Stimulated activated CD4-positive, alpha-beta T cell treated with anti-CD3 and anti-CD28 coated beads, Interleukin-1b, Interleukin-23, amount 100 ng/mL, for 24 hours (primary cell): ENCODE measurements around the gene JOSD1.
"Not testable (repeated sequence)": the region's sequence is repeated elsewhere in the genome, so short reads cannot be mapped to it uniquely, and the experiment has no call there.

Experiments used
- DNase-seq, 4 experiments: peaks; one replicate each; pipeline ENCODE4 v3.0.0-alpha.2; 2020; ENCODE audit warnings: low read depth in 4 of 4, low spot score in 1 of 4

JOSD1 gene

DNA sequence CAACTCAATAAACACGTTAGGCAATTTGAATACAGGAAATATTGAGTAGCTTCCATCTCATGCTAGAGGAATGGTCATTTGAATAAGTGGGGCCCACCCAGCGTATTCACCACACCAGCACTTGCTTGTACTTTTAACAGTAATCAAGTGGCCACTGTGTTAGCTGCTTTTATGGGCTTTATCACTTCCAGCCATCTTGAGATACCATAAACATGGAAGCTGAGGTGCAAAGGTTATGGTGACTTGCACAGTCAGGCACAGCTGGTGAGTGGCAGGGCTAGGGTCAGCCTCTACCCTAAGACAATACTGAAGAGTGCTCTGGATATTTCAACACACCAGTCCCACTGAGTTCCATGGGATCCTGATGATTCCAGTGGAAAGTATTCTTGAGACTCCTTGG lies 6.7 kb downstream of the JOSD1 start:
- DNase-seq = no peak

GRCh38 chr22:38689651-38690050 lies 11.1 kb downstream of the JOSD1 start:
- DNase-seq = no peak

GRCh38 chr22:38685761-38686160 lies 15.0 kb downstream of the JOSD1 start:
- DNase-seq = no peak

DNA sequence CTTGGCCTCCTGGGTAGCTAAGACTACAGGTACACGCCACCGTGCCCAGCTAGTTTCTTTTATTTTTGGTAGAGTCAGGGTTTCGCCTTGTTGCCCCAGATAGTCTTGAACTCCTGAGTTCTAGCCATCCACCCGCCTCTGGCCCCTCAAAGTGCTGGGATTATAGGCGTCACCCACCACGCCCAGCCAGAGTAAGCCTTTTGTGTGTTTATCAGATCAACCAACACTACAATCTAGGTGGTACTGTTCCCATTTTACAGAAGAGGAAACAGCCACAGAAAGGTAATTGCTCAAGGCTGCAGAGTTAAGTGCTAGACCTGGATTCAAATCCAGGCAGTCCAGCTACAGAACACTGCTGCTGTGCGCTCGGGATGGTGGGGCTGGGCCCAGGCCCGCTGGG lies 15.8 kb downstream of the JOSD1 start:
- DNase-seq = no peak

- DNase-seq = peak; percentile 58 to 82 (median 70)
Measured at GRCh38 chr22:38681582-38682335, 19.0 kb downstream of the JOSD1 start, which contains the start of gene TOMM22. TOMM22 (plus strand) TSS chr22:38681957; CDS start chr22:38681979, 22 bp downstream.

GRCh38 chr22:38675833-38676232 lies 24.9 kb downstream of the JOSD1 start:
- no peak for DNase-seq

- DNase-seq = no peak
Measured at GRCh38 chr22:38674888-38675287, 25.9 kb downstream of the JOSD1 start.

DNA sequence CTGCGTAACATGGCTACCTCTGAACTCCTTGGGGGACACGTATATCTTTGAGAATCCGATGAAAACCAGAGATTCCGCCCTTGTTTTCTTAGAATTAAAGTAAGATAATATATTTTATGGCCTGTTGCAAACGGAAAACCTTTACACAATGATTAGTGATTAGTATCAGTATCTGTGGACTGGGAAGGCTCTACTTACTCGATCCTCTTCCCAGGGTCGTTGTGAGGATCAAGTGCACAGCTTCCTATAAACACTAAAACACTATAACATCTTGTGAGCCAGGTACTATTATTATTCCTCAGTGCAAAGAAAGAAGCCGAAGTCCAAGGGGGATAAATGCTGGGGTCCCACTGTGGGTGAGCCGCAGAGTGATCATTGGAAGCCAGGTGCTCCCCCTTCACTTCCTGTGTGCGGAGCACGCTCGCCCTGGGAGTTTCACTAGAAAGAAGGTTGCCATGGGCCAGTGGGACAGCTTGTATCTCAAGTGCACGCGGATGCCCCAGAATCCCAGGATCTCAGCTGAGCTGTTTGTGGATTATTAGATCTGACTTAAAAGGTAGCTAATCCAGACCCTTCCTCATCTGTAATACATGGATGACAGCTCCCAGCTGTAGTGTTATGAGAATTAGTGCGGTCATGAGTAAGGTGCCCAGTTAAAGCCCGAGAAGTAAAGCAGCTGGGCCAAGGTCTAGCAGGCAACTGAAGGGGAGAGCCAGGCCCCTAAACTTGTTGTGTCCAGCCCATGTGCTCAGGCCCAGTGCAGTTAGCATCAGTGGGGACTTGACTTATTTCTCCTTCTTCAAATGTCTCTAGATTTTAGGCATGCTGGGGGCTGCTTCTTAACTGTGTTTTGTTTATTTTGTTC lies 43.5 kb downstream of the JOSD1 start:
- peak in 2 of 4 experiments; percentile 10 to 20 for DNase-seq

DNA sequence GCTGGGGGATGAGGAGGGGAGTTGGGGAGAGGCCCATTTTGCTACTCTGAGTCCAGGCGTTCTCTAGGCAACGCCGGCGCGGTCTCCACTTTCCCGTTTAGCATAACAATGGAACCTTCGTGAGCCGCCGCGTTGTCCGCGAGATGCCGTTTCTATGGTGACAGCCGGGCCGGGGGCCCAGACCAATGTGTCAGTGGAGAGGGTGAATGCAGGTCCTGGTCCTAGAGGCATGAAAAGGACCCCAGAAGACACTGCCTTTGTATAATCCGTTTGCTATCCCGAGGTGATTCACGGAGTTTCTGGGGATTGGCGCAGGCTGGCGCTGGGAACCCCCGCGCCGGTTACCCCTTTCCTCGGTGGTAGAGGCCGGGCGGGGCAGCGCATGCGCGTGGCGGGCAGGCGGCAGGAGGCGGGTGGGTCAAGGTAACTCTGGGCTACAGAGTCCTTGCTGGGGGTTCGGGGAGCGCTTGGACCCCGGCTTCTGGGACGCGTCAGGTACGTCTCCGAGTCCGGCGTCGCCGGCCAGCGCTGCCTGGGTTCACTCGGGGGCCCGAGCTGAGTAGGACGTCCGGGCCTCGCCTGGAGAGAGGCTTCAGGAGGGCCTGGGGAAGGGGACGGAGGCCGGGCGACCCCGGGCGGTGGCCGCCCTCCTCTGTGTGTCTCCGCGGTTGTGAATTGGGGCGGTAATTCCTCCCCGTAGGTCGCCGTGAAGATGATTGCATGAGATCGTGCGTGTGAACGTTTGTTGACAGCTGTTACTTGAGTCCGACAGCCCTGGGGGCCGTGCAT lies 44.3 kb downstream of the JOSD1 start, which contains the start of the genes CBY1 and FAM227A:
TSS of gene CBY1 (plus strand) at position 383 of the 789 bp plus-strand sequence. CDS start 11,417 bp downstream, outside the sequence.
TSS of gene FAM227A (minus strand) at position 137 of the 789 bp plus-strand sequence. CDS start 6,224 bp downstream, outside the sequence.
- peak; percentile 64 to 82 (median 76) for DNase-seq

- no peak for DNase-seq
Measured at GRCh38 chr22:38655519-38656255, 45.1 kb downstream of the JOSD1 start.

- no peak for DNase-seq
Measured at GRCh38 chr22:38653741-38654140, 47.0 kb downstream of the JOSD1 start.

DNA sequence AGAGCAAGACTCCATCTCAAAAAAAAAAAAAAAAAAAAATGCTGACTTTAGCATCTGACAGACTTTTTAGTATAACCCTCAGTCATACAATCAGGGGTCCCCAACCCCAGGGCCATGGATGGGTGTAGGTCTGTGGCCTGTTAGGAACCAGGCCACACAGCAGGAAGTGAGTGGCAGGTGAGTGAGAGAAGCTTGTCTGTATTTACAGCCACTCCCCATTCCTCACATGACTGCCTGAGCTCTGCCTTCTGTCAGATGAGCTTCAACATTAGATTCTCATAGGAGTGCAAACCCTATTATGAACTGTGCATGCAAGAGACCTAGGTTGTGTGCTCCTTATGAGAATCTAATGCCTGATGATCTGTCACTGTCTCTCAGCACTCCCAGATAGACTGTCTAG lies 47.9 kb downstream of the JOSD1 start:
- DNase-seq = no peak

GRCh38 chr22:38649841-38650522 lies 50.8 kb downstream of the JOSD1 start:
- no peak for DNase-seq

- no peak for DNase-seq
Measured at GRCh38 chr22:38645430-38645829, 55.3 kb downstream of the JOSD1 start.

DNA sequence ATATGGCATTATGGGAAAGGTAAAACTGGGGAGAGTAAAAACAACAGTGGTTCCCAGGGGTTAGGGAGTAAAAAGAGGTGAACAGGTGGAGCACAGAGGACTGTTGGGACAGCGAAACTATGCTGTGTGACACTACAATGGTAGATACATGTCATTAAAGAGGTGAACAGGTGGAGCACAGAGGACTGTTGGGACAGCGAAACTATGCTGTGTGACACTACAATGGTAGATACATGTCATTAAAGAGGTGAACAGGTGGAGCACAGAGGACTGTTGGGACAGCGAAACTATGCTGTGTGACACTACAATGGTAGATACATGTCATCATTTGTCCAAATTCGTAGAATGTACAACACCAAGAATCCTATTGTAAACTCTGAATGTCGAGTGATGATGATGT lies 56.5 kb downstream of the JOSD1 start:
- not testable (repeated sequence) for DNase-seq

- DNase-seq = no peak
Measured at GRCh38 chr22:38641476-38642040, 59.2 kb downstream of the JOSD1 start.

DNA sequence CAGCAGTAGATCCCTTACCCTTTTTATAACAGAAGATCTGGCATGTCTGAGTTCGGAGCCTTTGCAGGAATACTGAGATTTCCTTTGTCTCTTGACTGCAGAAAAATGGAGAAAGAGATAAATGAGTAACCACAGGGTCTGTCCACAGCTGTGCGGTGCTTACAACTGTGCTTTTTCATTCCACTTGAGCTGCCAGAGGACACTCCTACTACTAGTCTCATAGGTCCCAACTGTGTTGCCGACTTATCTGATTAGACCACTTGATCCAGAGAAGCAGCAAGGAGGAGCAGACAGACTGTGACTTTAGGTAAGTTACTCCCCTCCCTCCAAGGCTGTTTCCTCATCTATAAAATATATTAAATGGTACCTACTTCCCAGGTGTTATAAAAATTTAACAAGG lies 62.0 kb downstream of the JOSD1 start:
- no peak for DNase-seq

GRCh38 chr22:38638216-38638615 lies 62.5 kb downstream of the JOSD1 start:
- DNase-seq = no peak
